Kidney (tissue), 14 donors: Measurements from ENCODE around the gene FOXA1. TPM values are rescaled to one million over a fixed set of nuclear protein-coding genes. Genes with fewer than 3 reads are reported as not detected.

Source experiments
- DNase-seq, 5 donors: peaks; one replicate each; pipeline ENCODE4 v3.0.0-alpha.2; 2013 to 2020
- FAIRE-seq: peaks from 2 replicates; lab custom pipeline; 2012; peaks lifted over from hg19 to GRCh38; lab: Jason Lieb, UNC
- H3K27ac ChIP-seq, 2 donors: one replicate each; pipeline ENCODE4 v1.7.0; 2013; ENCODE audit warnings: low read depth in 2 of 2, low read length in 2 of 2, inconsistent platforms in 1 of 2
- H3K27me3 ChIP-seq: one replicate; pipeline ENCODE4 v1.7.1; 2013; ENCODE audit warnings: low read length, inconsistent platforms; ENCODE audit not compliant: control insufficient read depth, insufficient read depth
- H3K36me3 ChIP-seq, 3 donors: one replicate each; pipeline versions ENCODE4 v1.7.0 to v1.7.1; 2013; ENCODE audit warnings: low read length in 3 of 3, control low read depth in 1 of 3, inconsistent platforms in 1 of 3; ENCODE audit not compliant: insufficient read depth in 3 of 3, control insufficient read depth in 2 of 3
- H3K4me1 ChIP-seq, 3 donors: one replicate each; pipeline versions ENCODE4 v1.7.0 to v1.7.1; 2013; ENCODE audit warnings: low read length in 3 of 3, inconsistent platforms in 1 of 3, low read depth in 1 of 3; ENCODE audit not compliant: control insufficient read depth in 2 of 3, insufficient read depth in 2 of 3
- H3K4me3 ChIP-seq, 3 donors: one replicate each; pipeline versions ENCODE4 v1.7.0 to v1.8.1; 2013; ENCODE audit warnings: low read length in 3 of 3, control low read depth in 1 of 3, inconsistent platforms in 1 of 3
- H3K9ac ChIP-seq, 3 donors: one replicate each; pipeline versions ENCODE4 v1.7.0 to v1.7.1; 2013; ENCODE audit warnings: low read length in 3 of 3, control low read depth in 1 of 3, inconsistent platforms in 1 of 3
- H3K9me3 ChIP-seq, 3 donors: one replicate each; pipeline versions ENCODE4 v1.7.0 to v1.7.1; 2013; ENCODE audit warnings: low read length in 3 of 3, control low read depth in 1 of 3, inconsistent platforms in 1 of 3; ENCODE audit not compliant: control insufficient read depth in 2 of 3, insufficient read depth in 1 of 3
- intact Hi-C: fragments of 100-400 bp; cut with DNase I; formaldehyde crosslinking; loops from one replicate; pipeline ENCODE4 v1.11.1; 2022
- polyA plus RNA-seq: library from polyadenylated mRNA; stranded (reverse); fragments of 350-450 nt; fragmentation: Illumina TruSeq; extraction: RNeasy Lipid Tissue Mini Kit (QIAGEN cat#74804); gene quantifications from one replicate; pipeline ENCODE4 v1.2.3, GENCODE V29; 2014; ENCODE audit warnings: low read depth, low replicate concordance; ENCODE audit not compliant: insufficient read depth
- total RNA-seq: library from RNA; stranded (reverse); fragmentation: NEBNext Ultra II Directional; extraction: Animal tissue kit (Norgen Biotek cat#: 25700); gene quantifications from one replicate; pipeline ENCODE4 v1.2.1, GENCODE V29; 2021
- TF ChIP-seq, protein P1 (sequence below): IDR thresholded peaks from 3 replicates; pipeline ENCODE4 v1.5.1; 2012; ENCODE audit warnings: mild to moderate bottlenecking, moderate library complexity, borderline replicate concordance; ENCODE audit not compliant: insufficient read depth; ENCODE audit errors: extremely low read depth
- donor health status: control.
- donor health status: control.
- donor health status: control.
- donor health status: control.
- donor health status: control.
- donor health status: DM: yes; HTN: yes; CAD: no.
- donor health status: Normal renal cell carcinoma (clear cell type).

FOXA1 gene
- total and polyA plus RNA-seq, 2 donors from 2014 or later: not detected

- TF ChIP-seq, protein P1, sequence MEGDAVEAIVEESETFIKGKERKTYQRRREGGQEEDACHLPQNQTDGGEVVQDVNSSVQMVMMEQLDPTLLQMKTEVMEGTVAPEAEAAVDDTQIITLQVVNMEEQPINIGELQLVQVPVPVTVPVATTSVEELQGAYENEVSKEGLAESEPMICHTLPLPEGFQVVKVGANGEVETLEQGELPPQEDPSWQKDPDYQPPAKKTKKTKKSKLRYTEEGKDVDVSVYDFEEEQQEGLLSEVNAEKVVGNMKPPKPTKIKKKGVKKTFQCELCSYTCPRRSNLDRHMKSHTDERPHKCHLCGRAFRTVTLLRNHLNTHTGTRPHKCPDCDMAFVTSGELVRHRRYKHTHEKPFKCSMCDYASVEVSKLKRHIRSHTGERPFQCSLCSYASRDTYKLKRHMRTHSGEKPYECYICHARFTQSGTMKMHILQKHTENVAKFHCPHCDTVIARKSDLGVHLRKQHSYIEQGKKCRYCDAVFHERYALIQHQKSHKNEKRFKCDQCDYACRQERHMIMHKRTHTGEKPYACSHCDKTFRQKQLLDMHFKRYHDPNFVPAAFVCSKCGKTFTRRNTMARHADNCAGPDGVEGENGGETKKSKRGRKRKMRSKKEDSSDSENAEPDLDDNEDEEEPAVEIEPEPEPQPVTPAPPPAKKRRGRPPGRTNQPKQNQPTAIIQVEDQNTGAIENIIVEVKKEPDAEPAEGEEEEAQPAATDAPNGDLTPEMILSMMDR: no peak
- intact Hi-C loops: no loop called here
- H3K9me3 ChIP-seq: no peaks in the 10 kb centered on the region
- no peaks in the 10 kb centered on the region for H3K36me3 ChIP-seq
- H3K9ac ChIP-seq: no peak overlapping the region
- H3K4me1 ChIP-seq: no peaks in the 10 kb centered on the region
- no peak overlapping the region for H3K4me3 ChIP-seq
- DNase-seq (no peak), FAIRE-seq (peak; percentile 81)
- peaks cover 81% of the 10 kb centered on the region for H3K27me3 ChIP-seq
- H3K27ac ChIP-seq: no peak overlapping the region
Measured at GRCh38 chr14:37589715-37590427, 5.2 kb downstream of the FOXA1 start.

DNA sequence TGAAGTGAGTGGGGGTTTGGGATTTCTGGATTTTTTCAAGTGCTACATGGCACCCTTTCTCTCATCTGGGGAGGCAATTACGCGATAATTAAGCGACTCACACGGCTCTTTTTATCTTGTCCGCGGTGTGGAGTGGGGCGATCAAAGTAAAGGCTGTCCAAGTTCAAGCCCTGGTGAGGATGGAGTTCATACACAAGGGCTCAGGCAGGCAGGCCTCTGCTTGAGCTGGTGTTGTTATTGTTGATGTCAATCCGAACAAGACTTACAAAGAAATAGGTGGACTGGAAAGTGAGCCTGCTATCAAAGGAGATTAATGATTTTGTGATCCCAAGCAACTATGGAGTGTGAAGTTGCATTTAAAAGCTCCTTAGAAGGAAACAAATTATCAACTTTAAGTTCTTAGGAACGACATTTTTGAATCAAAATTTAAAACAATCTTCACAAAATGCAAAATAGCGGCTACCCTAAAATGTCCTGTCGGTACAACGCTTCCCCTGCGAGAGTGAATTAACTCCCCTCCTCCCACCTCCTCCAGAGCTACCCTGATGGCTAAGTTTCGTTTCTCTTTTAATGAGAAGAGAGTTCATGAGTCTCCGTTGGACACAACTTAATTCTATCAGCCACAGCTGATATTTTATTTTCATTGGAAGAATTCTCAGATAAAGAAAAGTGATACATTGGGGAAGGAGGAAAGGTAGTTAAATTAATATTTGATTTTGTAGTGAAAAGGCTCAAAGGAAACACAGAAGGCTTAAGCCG, 5.9 kb downstream of the FOXA1 start:
- Histone ChIP-seq H3K4me1 (peaks cover 0 to 4% (median 0%) of the 10 kb centered on the region in 3 donors), H3K9me3 (no peaks in the 10 kb centered on the region), H3K4me3 (no peak overlapping the region), H3K9ac (no peak overlapping the region), H3K36me3 (no peaks in the 10 kb centered on the region), H3K27ac (no peak overlapping the region), H3K27me3 (peaks cover 84% of the 10 kb centered on the region)
- FAIRE-seq: no peak
- TF ChIP-seq, protein P1: no peak
- intact Hi-C loops: no loop called here
- DNase-seq: peak in 2 of 5 donors; percentile 16 to 55

- Histone ChIP-seq H3K9me3 (no peaks in the 10 kb centered on the region), H3K36me3 (no peaks in the 10 kb centered on the region), H3K27ac (no peak overlapping the region), H3K4me1 (peaks cover 0 to 4% (median 0%) of the 10 kb centered on the region in 3 donors), H3K27me3 (peaks cover 78% of the 10 kb centered on the region), H3K9ac (no peak overlapping the region), H3K4me3 (no peak overlapping the region)
- FAIRE-seq (no peak), DNase-seq (peak in 1 of 5 donors; percentile 44)
- TF ChIP-seq, protein P1: no peak
- intact Hi-C loops: no loop called here
Measured at GRCh38 chr14:37588667-37588955, 6.4 kb downstream of the FOXA1 start.
